ENCODE data around the gene RBPJ.

- TF ChIP-seq CTCF (IDR thresholded peaks at IDR 0.05) (no peak), POLR2AphosphoS5 (IDR thresholded peaks at IDR 0.05; ENCODE audit: low read depth, low read length) (no peak), SIN3A (IDR thresholded peaks at IDR 0.05; ENCODE audit: borderline replicate concordance, insufficient read depth, low read depth, low read length) (no peak), TCF7L2 (IDR thresholded peaks at IDR 0.05; ENCODE audit: low read depth, low read length) (no peak)
These were observed 121.0 kb downstream of the RBPJ start for GRCh38 chr4:26441771-26442170.

Data from Panc1 (cell line).